Epidermal melanocyte (primary cell): Measurements from ENCODE around the gene DPP9.

Experiments
- DNase-seq: peaks from one replicate; pipeline ENCODE4 v3.0.0; 2011; ENCODE audit warnings: low spot score; ENCODE audit not compliant: insufficient read length

The DPP9 gene

DNA sequence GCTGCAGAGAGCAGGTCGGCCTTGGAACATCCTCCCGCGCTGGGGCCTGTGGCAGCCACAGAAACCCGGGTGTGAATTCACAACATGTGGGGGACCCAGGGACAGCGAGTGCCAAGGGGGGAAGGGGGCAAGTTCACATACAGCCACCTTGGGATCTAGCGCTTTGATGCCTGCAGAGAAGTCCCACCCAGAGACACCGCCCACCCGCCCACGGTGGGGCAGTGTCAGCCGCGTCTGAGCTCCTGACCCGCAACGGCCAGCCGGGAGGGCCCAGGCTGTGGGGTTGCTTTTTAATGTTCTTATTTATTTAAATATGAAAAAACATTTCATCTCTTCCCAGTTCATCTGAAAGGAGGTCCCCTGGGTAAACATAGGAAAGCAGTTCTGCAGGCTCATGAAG, 66.4 kb downstream of the DPP9 start:
- no peak for DNase-seq

GRCh38 chr19:4656102-4656501, 67.5 kb downstream of the DPP9 start:
- DNase-seq: no peak

GRCh38 chr19:4654437-4655361, 68.9 kb downstream of the DPP9 start:
- no peak for DNase-seq

DNA sequence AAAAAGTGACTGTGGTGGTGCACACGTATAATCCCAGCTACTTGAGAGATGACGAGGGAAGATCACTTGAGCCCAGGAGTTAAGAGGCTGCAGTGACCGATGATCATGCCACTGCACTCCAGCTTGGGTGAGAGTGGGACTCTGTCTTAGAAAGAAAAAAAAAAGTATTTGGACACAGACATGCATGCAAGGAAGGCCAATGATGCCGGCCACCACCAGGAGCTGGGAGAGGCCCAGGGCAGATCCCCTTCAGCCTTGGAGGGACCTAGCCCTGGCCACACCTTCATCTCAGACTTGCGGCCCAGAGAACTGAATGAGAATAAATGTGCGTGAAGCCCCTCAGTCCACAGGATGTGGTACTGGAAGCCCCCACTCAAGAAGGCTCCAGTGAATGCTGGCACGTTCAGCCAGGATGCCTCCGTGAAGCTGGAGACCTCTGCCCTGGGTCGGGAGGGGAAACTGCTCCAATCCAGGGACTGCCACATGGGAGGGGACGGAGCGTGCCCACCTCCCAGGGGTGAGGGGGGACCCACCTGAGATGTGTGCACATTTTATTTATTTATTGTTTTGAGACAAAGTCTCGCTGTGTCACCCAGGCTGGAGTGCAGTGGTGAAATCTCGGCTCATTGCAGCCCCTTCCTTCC, 69.7 kb downstream of the DPP9 start:
- no peak for DNase-seq

GRCh38 chr19:4652075-4652474, 71.6 kb downstream of the DPP9 start:
- no peak for DNase-seq

- DNase-seq: no peak
Measured at GRCh38 chr19:4650159-4650558, 73.5 kb downstream of the DPP9 start.

GRCh38 chr19:4649392-4650047, 74.1 kb downstream of the DPP9 start:
- DNase-seq: no peak

DNA sequence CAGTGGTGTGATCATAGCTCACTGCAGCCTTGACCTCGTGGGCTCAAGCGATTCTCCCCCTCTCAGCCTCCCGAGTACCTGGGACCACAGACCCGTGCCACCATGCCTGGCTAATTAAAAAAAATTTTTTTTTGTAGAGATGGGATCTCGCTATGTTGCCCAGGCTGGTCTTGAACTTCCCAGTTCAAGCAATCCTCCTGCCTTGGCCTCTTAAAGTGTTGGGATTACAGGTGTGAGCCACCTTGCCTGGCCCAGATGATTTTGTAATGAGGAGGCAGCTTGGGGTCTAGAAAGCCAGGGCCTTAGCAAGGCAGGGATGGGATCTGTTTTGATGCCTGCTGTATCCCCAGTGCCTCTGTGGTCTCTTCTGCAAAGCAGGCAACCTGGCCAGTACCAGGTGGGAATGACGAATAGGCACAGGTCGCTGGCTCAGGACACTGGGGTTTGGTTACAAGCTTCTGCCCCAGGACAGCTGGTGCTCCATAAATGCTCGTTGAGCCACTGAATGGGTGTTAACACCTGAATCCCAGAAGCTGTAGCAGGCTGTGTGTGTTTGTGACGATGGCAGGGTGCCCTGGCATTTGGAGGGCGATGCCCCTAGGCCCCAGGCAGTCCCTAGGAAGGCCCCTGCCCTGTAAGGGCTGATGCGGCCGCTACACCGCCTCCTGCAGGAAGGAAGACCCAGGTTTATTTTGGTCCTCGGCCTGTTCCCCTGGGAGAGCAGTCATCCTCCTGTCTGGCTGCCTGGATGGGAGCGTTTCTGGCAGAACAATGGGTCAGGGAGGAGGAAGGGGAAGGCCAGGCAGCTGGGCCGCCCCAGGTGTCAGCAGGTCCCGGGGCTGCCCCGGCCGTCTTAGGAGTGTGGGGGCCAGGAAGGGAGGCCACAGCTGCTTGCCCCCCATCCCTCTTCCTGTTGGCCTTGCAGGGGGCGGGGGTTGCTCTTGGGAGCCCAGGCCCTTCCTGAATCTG, 75.7 kb downstream of the DPP9 start:
- DNase-seq: no peak

DNA sequence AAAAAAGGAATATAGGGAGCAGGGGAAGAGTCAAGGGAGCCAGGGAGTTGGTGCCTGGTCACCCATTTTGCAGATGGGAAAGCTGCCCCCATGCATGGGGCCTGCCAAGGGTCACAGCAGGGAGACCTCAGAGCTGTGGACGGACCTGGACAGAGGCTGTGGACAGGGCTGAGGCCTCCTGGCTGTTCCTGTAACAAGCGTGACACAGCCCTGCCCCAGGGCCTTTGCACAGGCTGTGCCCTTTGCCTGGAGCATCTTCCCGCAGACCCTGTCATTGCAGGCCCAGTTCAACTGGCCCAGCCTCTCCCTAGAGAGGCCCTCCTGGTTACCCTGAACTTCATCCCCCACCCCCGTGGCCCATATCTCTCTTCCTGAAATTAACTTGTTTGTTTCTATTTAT, 77.9 kb downstream of the DPP9 start:
- no peak for DNase-seq

- DNase-seq: no peak
Measured at GRCh38 chr19:4642625-4643024, 81.0 kb downstream of the DPP9 start.

GRCh38 chr19:4641132-4641531, 82.5 kb downstream of the DPP9 start:
- DNase-seq: no peak

DNA sequence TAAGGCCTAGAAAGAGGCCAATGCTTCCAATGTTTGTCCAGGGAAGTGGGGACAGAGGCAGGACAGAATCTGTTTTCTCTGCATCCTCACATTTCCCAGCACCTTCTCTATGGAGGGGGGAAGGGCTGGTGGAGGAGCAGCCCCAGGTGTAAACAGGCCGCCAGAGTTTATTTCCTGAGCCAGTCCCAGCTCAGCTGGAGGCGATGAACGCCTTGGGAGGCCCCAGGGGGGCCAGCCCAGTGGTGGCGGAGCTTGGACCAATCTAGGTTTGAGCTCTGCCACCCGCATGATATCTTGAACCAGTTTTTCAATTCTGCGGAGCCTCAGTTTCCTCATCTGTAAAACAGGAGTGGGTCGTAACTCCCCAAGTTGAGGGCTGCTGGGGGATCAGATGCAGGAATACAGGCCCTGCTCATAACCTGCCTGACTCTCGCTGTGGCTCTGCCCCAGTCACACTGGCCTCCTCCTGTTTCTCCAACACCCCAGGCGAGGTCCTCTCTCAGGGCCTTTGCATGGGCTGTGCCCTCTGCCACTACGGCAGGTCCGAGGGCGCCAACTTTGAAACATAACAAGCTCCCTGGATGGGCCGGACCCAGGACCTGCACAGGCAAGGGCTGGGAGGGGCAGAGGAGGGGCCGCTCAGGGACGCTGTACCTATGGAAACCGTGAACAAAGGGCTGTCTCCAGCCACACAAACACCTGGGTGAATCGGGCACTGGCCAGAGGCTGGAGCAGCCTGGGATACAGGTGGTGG, 83.2 kb downstream of the DPP9 start:
- no peak for DNase-seq

GRCh38 chr19:4639531-4640246, 84.0 kb downstream of the DPP9 start:
- DNase-seq: no peak

DNA sequence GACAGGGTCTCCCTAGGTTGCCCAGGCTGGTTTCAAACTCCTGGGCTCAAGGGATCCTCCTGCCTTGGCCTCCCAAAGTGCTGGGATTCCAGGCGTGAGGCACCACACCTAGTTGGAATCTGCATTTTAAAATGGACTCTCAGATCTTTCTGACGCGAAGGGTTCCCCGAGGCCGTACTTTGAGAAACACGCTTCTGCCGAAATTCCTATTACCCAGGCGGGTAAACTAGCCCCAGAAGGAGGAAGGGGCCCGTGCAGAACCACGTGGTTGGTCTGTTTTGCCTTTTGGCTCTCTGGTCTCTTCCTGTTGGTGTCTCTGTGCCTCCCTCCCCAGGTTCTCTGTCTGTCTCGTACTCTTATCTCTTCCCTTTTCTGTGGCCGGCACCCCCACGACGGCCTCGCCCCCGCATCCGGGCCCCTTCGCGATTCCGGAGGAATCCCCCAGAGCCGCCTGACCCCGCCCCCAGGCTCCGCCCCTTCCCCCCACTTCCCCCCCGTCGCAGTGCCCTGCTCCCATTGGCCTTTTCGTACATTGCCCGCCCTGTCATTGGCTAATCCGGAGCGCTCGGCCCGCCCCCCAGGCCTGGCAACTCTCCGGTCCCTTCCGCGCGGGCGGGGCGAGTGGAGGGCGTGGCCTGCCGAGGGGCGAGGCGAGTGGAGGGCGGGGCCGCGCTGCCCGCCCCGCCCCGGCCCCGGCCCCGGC, 84.7 kb downstream of the DPP9 start, which contains the start of gene TNFAIP8L1:
Gene TNFAIP8L1 (plus strand): TSS at position 689 of the 703 bp plus-strand sequence. CDS start 12,354 bp downstream, outside the sequence.
- DNase-seq: peak; percentile 99

GRCh38 chr19:4638317-4638716, 85.3 kb downstream of the DPP9 start:
- no peak for DNase-seq

DNA sequence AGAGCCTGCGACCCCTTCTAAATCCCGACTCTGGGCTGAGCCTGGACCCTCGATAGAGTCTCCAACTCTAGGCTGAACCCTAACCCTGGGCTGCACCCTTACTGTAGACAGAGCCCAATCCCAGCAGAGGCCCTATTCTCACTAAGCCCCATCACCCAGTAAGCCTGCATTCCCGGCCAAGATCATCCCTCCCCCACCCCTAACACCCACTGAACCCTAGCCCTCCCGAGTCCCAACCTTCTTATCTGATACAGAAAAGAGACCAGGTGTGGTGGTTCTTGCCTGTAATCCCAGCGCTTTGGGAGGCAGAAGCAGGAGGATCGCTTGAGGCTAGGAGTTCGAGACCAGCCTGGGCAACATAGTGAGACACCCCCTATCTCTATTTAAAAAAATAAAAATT, 86.9 kb downstream of the DPP9 start:
- no peak for DNase-seq

- DNase-seq: peak; percentile 68
Measured at GRCh38 chr19:4636151-4636717, 87.4 kb downstream of the DPP9 start.

DNA sequence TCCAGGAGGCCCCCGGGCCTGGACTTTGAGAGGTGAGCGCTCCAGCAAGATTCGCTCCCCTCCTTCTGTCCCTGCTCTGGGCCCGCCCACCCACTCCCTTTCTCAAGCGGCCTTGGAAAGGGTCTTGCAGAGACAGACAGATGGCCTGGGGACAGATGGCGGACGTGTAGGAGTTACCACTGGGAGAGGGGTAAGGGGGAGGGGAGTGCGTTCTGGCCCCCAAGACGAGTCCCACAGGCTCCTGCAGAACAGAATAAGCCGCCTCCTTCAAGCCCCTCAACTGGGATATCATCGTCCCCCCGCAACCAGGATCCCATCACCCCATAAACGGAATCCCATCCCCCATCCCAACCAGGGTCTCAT, 87.9 kb downstream of the DPP9 start:
- DNase-seq: no peak
